Epithelial cell of proximal tubule (primary cell): ENCODE data around the gene FMNL1. TPM values are rescaled to one million over a fixed set of nuclear protein-coding genes. Genes with fewer than 3 reads are reported as not detected.
"Not testable (repeated sequence)": the region's sequence is repeated elsewhere in the genome, so short reads cannot be mapped to it uniquely, and the experiment has no call there.

Experiments
- DNase-seq: peaks from one replicate; pipeline ENCODE4 v3.0.0-alpha.2; 2011; ENCODE audit warnings: low read depth
- H3K4me3 ChIP-seq: 2 replicates; pipeline ENCODE4 v1.5.1; 2011; ENCODE audit warnings: low read depth, mild to moderate bottlenecking, low read length
- CTCF ChIP-seq: conservative IDR thresholded peaks from 2 replicates; pipeline ENCODE4 v1.5.1; 2012; ENCODE audit warnings: low read depth, mild to moderate bottlenecking, low read length
- total RNA-seq: library from RNA; depleted of rRNA; stranded (reverse); fragments of >200 nt; gene quantifications from 2 replicates; pipeline ENCODE4 v1.2.3, GENCODE V29; 2015

The FMNL1 gene
- total RNA-seq, 1 donor from 2014 or later: 5.7 TPM

- peak overlapping the region; percentile 68 for H3K4me3 ChIP-seq
- no peak for TF ChIP-seq CTCF
- DNase-seq: no peak
Observed at GRCh38 chr17:45248132-45248957, 26.7 kb downstream of the FMNL1 start.

- TF ChIP-seq CTCF: no peak
- H3K4me3 ChIP-seq: no peak overlapping the region
- DNase-seq: no peak
Observed at GRCh38 chr17:45251931-45252330, 30.2 kb downstream of the FMNL1 start.

GRCh38 chr17:45253237-45253636 is 31.6 kb downstream of the FMNL1 start:
- H3K4me3 ChIP-seq, DNase-seq: not testable (repeated sequence)

GRCh38 chr17:45253879-45254278 is 32.2 kb downstream of the FMNL1 start:
- DNase-seq: no peak
- H3K4me3 ChIP-seq: no peak overlapping the region
- no peak for TF ChIP-seq CTCF

GRCh38 chr17:45255358-45255757 is 33.7 kb downstream of the FMNL1 start:
- no peak for TF ChIP-seq CTCF
- H3K4me3 ChIP-seq: no peak overlapping the region
- DNase-seq: no peak

- no peak overlapping the region for H3K4me3 ChIP-seq
- DNase-seq: no peak
- peak; percentile 11 for TF ChIP-seq CTCF
Observed at GRCh38 chr17:45256114-45256966, 34.7 kb downstream of the FMNL1 start.

GRCh38 chr17:45257115-45257514 is 35.4 kb downstream of the FMNL1 start:
- TF ChIP-seq CTCF: no peak
- DNase-seq: no peak

More at GRCh38 chr17:45257115-45257514, 35.4 kb downstream of the FMNL1 start:
- H3K4me3 ChIP-seq: no peak overlapping the region
